Fibroblast of lung (primary cell): Measurements from ENCODE around the gene TULP1. TPM values are rescaled to one million over a fixed set of nuclear protein-coding genes. Genes with fewer than 3 reads are reported as not detected.

Experiments used
- DNase-seq, 2 donors: peaks; one replicate each; pipeline versions ENCODE4 v3.0.0 to v3.0.0-alpha.2; 2010; ENCODE audit warnings: low read depth in 2 of 2
- H2AFZ ChIP-seq: 2 replicates; pipeline ENCODE4 v1.5.1; 2012; ENCODE audit warnings: low read length, control low read depth, inconsistent platforms
- H3K27ac ChIP-seq: 2 replicates; pipeline ENCODE4 v1.5.1; 2011; ENCODE audit warnings: low read length, control low read depth; ENCODE audit not compliant: insufficient read depth
- H3K27me3 ChIP-seq: 2 replicates; pipeline ENCODE4 v1.5.1; 2011; ENCODE audit warnings: mild to moderate bottlenecking, low read length; ENCODE audit not compliant: control insufficient read depth, insufficient read depth
- H3K36me3 ChIP-seq: 2 replicates; pipeline ENCODE4 v1.5.1; 2011; ENCODE audit warnings: low read length; ENCODE audit not compliant: control insufficient read depth, insufficient read depth
- H3K4me1 ChIP-seq: 2 replicates; pipeline ENCODE4 v1.5.1; 2011; ENCODE audit warnings: low read length; ENCODE audit not compliant: control insufficient read depth, insufficient read depth; ENCODE audit errors: extremely low read depth
- H3K4me2 ChIP-seq: 2 replicates; pipeline ENCODE4 v1.5.1; 2011; ENCODE audit warnings: low read length, control low read depth; ENCODE audit not compliant: insufficient read depth; ENCODE audit errors: extremely low read depth
- H3K4me3 ChIP-seq, 4 experiments: fragments of 200-600 bp in 1 of 4; sonication (generic) in 1 of 4; replicated peaks in 1 of 4; 2 replicates each; pipeline ENCODE4 v1.5.1; 2011 to 2016; ENCODE audit warnings: low read length in 4 of 4, low read depth in 3 of 4, mild to moderate bottlenecking in 3 of 4, control low read depth in 2 of 4, inconsistent platforms in 1 of 4, mixed read lengths in 1 of 4; ENCODE audit not compliant: insufficient read depth in 1 of 4; ENCODE audit errors: control extremely low read depth in 1 of 4
- H3K79me2 ChIP-seq: 2 replicates; pipeline ENCODE4 v1.5.1; 2012; ENCODE audit warnings: mild to moderate bottlenecking, low read length, inconsistent platforms; ENCODE audit not compliant: control insufficient read depth, insufficient read depth
- H3K9ac ChIP-seq: 2 replicates; pipeline ENCODE4 v1.5.1; 2011; ENCODE audit warnings: mild to moderate bottlenecking, low read length, control low read depth; ENCODE audit not compliant: insufficient read depth
- H3K9me3 ChIP-seq: 2 replicates; pipeline ENCODE4 v1.5.1; 2012; ENCODE audit warnings: low read depth, low read length; ENCODE audit not compliant: control insufficient read depth, insufficient read depth
- H4K20me1 ChIP-seq: 2 replicates; pipeline ENCODE4 v1.5.1; 2011; ENCODE audit warnings: low read length; ENCODE audit not compliant: control insufficient read depth, insufficient read depth; ENCODE audit errors: extremely low read depth
- CTCF ChIP-seq, 2 donors: IDR thresholded peaks in 1 of 2; conservative IDR thresholded peaks in 1 of 2; 1 replicate in 1 of 2; 2 replicates in 1 of 2; pipeline ENCODE4 v1.5.1; 2011 to 2012; ENCODE audit warnings: low read length in 2 of 2, control low read depth in 1 of 2, inconsistent platforms in 1 of 2, low read depth in 1 of 2, mild to moderate bottlenecking in 1 of 2
- EZH2 ChIP-seq: IDR thresholded peaks from 2 replicates; pipeline ENCODE4 v1.5.1; 2012; ENCODE audit warnings: low read length, control low read depth, mild to moderate bottlenecking; ENCODE audit errors: missing control alignments
- polyA plus RNA-seq, 2 donors: library from polyadenylated mRNA; depleted of rRNA in 1 of 2; stranded (reverse) in 1 of 2; unstranded in 1 of 2; fragments of >200 nt; gene quantifications; 2 replicates each; pipeline ENCODE4 v1.2.1, GENCODE V29; 2011 to 2012; ENCODE audit warnings: missing spikeins in 1 of 2
- total RNA-seq: library from RNA; depleted of rRNA; stranded (reverse); fragments of >200 nt; gene quantifications from 2 replicates; pipeline ENCODE4 v1.2.1, GENCODE V29; 2014

The TULP1 gene
- total and polyA plus RNA-seq, 2 donors (not counting 1 experiment from before 2014, with no cell fraction given) = not detected

GRCh38 chr6:35501784-35502183 lies 10.9 kb downstream of the TULP1 start:
- TF ChIP-seq EZH2 (no peak), CTCF (conservative IDR thresholded peaks at IDR 0.05 in 1 of 2, IDR thresholded peaks at IDR 0.05 in 1 of 2; ENCODE audit: low read depth in 1 of 2, low read length in 2 of 2) (no peak)
- no peaks in the 10 kb centered on the region for H3K36me3 ChIP-seq

GRCh38 chr6:35500782-35501181 lies 11.9 kb downstream of the TULP1 start:
- Histone ChIP-seq H3K4me3 (no peak overlapping the region), H3K4me2 (no peak overlapping the region), H3K9ac (no peak overlapping the region), H3K27me3 (peaks cover 2% of the 10 kb centered on the region), H3K9me3 (no peaks in the 10 kb centered on the region), H3K36me3 (no peaks in the 10 kb centered on the region), H3K79me2 (peaks cover 4% of the 10 kb centered on the region), H2AFZ (no peak overlapping the region), H3K27ac (no peak overlapping the region), H4K20me1 (no peaks in the 10 kb centered on the region), H3K4me1 (peaks cover 4% of the 10 kb centered on the region)
- peak; percentile 36 to 41 for DNase-seq
- TF ChIP-seq EZH2 = no peak
- no peak for TF ChIP-seq CTCF (conservative IDR thresholded peaks at IDR 0.05 in 1 of 2, IDR thresholded peaks at IDR 0.05 in 1 of 2; ENCODE audit: low read depth in 1 of 2, low read length in 2 of 2)

More at GRCh38 chr6:35501784-35502183, 10.9 kb downstream of the TULP1 start:
- Histone ChIP-seq H3K4me2 (no peak overlapping the region), H2AFZ (no peak overlapping the region), H3K27me3 (peaks cover 10% of the 10 kb centered on the region), H3K4me3 (no peak overlapping the region), H4K20me1 (no peaks in the 10 kb centered on the region), H3K79me2 (no peaks in the 10 kb centered on the region), H3K9ac (no peak overlapping the region), H3K27ac (no peak overlapping the region), H3K9me3 (no peaks in the 10 kb centered on the region), H3K4me1 (peaks cover 4% of the 10 kb centered on the region)
- DNase-seq = no peak

- no peak for TF ChIP-seq CTCF (conservative IDR thresholded peaks at IDR 0.05 in 1 of 2, IDR thresholded peaks at IDR 0.05 in 1 of 2; ENCODE audit: low read depth in 1 of 2, low read length in 2 of 2)
- Histone ChIP-seq H3K79me2 (peaks cover 18% of the 10 kb centered on the region), H3K9me3 (no peaks in the 10 kb centered on the region), H3K36me3 (no peaks in the 10 kb centered on the region), H2AFZ (no peak overlapping the region), H3K9ac (no peak overlapping the region), H3K4me1 (peaks cover 14% of the 10 kb centered on the region), H3K27ac (no peak overlapping the region), H3K4me2 (no peak overlapping the region), H3K27me3 (no peaks in the 10 kb centered on the region), H3K4me3 (no peak overlapping the region), H4K20me1 (no peaks in the 10 kb centered on the region)
- DNase-seq = no peak
Observed at GRCh38 chr6:35499372-35499771, 13.3 kb downstream of the TULP1 start.
